DOHH2 (cell line): Measurements from ENCODE around the gene ZNF780A.

Experiments
- EZH2phosphoT487 ChIP-seq: fragments of 200-600 bp; sonication (generic); IDR thresholded peaks from 2 replicates; pipeline ENCODE4 v1.6.1; 2017; ENCODE audit warnings: borderline replicate concordance, mild to moderate bottlenecking, antibody characterized with exemption, low read length, moderate library complexity, mixed read lengths
- TF ChIP-seq, protein P1 (sequence below): fragments of 200-600 bp; sonication (generic); IDR thresholded peaks from one replicate; pipeline ENCODE4 v1.5.1; 2014; ENCODE audit warnings: antibody characterized with exemption, mild to moderate bottlenecking, low read depth, low read length; ENCODE audit not compliant: poor library complexity, severe bottlenecking

DNA sequence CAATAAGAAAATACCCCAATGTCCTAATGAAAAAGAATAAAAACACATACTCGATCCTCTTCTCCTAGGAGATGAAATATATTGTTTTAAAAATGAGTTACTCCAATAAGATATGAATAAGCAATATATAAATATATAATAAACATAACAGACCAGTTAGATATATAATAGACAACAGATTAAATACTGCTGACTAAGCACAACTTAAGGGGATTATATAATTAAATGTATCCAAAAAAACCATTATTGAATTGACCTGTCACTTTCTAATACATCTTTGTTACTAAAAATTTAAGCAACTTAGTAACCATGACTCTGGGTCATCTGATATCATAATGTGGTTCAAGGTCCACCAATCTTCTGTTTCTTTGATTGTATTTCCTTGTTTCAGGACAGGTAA lies 20.7 kb downstream of the ZNF780A start:
- TF ChIP-seq, protein P1, sequence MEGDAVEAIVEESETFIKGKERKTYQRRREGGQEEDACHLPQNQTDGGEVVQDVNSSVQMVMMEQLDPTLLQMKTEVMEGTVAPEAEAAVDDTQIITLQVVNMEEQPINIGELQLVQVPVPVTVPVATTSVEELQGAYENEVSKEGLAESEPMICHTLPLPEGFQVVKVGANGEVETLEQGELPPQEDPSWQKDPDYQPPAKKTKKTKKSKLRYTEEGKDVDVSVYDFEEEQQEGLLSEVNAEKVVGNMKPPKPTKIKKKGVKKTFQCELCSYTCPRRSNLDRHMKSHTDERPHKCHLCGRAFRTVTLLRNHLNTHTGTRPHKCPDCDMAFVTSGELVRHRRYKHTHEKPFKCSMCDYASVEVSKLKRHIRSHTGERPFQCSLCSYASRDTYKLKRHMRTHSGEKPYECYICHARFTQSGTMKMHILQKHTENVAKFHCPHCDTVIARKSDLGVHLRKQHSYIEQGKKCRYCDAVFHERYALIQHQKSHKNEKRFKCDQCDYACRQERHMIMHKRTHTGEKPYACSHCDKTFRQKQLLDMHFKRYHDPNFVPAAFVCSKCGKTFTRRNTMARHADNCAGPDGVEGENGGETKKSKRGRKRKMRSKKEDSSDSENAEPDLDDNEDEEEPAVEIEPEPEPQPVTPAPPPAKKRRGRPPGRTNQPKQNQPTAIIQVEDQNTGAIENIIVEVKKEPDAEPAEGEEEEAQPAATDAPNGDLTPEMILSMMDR = no peak
- no peak for TF ChIP-seq EZH2phosphoT487
